Colon (tissue), 2 donors: ENCODE data around the gene PBX4.

Source experiments
- FAIRE-seq: peaks from 2 replicates; lab custom pipeline; 2012; peaks lifted over from hg19 to GRCh38; lab: Jason Lieb, UNC
- donor health status: control.
- donor health status: control.

Gene PBX4

GRCh38 chr19:19539698-19540063 lies 78.8 kb downstream of the PBX4 start:
- FAIRE-seq, result no peak

GRCh38 chr19:19538785-19539166 lies 79.7 kb downstream of the PBX4 start:
- no peak for FAIRE-seq

GRCh38 chr19:19538061-19538784 lies 80.3 kb downstream of the PBX4 start, which contains the start of gene CILP2:
Gene CILP2, plus strand, starts transcription at chr19:19538265. Its CDS starts 85 bp downstream, at chr19:19538350.
- FAIRE-seq, result no peak

- no peak for FAIRE-seq
These were observed 81.1 kb downstream of the PBX4 start for GRCh38 chr19:19537075-19538048.

DNA sequence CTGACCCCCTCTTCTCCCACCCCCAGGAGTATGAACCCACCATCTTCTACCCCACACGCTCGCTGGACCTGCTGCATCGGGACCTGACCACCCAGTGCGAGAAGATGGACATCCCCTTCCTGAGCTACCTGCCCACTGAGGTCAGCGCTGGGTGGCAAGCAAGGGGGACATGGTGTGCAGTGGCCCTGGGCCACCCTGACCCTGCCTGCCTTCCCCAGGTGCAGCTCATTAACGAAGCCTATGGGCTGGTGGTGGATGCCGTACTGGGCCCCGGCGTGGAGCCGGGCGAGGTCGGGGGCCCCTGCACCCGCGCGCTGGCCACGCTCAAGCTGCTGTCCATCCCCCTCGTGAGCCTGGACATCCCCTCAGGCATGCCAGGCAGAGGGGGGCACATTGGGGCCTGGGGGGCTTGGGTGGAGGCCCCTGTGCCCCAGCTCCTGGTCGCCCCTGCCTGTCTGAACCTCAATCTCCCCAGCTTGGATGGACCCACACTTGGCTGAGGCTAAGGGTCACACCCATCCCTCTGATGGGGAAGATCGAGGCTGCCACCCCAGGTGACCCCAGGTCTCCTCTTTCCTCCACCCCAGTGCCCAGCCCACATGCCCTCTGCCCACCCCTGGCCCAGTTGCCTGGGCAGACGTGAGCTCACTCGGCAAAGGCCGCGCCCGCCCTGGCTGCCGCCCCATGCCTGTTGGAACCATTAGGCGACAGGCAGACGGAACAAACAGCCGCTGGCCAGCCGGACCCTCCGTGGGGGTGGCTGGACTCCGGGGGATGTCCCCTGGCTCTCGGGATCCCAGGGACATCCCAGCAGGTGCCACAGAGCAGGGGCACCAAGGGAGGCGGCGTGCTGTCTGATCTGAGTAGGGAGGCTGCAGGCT lies 82.9 kb downstream of the PBX4 start:
- FAIRE-seq, result no peak

- no peak for FAIRE-seq
These were observed 83.8 kb downstream of the PBX4 start for GRCh38 chr19:19534556-19535265.

DNA sequence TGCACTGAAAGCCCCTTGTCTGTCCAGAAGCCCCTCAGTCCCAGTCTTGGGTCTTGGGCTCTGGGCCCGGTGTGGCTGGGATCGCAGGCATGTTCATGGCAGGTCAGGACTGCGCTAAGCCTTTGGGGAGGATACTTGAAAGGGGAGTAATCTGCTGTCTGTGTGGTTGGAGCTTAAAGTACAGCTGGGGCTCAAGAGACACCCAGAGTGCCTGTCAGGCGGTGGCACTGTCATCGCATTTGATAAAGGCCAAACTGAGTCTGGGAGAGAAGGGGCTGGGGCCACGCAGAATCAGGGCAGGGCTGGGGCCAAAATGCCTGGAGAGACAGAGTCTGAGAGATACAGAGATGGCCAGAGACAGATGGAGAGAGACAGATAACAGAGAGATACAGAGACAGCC lies 84.6 kb downstream of the PBX4 start:
- FAIRE-seq, result no peak

- FAIRE-seq, result no peak
These were observed 85.4 kb downstream of the PBX4 start for GRCh38 chr19:19532806-19533701.

- no peak for FAIRE-seq
These were observed 86.3 kb downstream of the PBX4 start for GRCh38 chr19:19531951-19532805.

DNA sequence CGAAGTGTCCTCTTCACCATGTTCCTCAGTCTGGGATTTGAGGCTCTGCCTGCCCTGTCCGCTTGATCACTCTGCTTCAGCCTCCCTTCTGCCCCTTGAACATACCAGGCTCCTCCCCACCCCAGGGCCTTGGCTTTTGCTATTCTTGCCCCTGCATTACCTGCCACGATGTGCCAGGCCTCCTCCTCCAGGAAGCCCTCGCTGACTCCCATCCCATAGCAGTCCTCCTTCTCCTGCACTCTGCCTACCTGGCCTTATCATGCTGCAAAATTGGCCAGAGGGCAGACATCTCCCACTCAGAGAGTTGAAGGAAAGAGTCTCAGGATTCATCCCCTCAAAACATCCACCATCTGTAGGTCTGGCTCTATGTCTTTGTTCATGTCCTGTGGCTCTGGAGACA lies 87.6 kb downstream of the PBX4 start:
- no peak for FAIRE-seq

- FAIRE-seq, result no peak
These were observed 88.1 kb downstream of the PBX4 start for GRCh38 chr19:19530423-19530804.

DNA sequence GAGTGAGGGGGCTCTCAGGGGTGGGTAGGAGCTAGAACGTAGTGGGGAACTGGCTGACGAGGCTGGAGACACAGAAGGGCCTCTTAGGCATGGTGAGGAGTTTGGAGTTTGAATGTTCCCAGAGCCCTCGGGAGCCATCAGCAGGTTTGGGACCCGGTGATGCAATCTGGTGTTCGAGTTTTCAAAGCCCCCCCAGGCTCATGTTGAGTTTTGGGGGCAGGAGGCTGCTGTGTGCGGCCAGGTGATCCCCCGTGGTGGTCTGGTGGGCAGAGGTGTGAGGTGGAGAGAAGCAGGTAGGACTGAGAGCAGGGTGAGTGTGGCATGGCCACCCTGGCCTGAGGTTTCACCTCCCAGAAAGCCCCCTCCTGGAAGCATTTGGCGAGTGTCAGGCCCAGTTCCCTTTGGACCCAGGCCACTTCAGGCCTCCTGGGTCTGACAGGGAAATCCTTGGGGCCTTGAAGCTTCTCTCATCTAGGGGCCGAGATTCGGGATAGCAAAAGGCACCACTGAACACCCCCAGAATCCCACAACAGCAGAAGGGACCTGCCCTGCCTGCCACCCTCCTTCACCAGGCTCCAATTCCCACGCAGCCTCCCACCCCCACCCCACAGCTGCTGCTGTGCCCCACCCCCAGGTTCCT lies 88.6 kb downstream of the PBX4 start:
- FAIRE-seq, result no peak

GRCh38 chr19:19528721-19529490 lies 89.6 kb downstream of the PBX4 start, which contains the start of gene YJEFN3:
Gene YJEFN3, plus strand, starts transcription at chr19:19528911. Its CDS starts 22 bp downstream, at chr19:19528933.
- FAIRE-seq, result no peak

DNA sequence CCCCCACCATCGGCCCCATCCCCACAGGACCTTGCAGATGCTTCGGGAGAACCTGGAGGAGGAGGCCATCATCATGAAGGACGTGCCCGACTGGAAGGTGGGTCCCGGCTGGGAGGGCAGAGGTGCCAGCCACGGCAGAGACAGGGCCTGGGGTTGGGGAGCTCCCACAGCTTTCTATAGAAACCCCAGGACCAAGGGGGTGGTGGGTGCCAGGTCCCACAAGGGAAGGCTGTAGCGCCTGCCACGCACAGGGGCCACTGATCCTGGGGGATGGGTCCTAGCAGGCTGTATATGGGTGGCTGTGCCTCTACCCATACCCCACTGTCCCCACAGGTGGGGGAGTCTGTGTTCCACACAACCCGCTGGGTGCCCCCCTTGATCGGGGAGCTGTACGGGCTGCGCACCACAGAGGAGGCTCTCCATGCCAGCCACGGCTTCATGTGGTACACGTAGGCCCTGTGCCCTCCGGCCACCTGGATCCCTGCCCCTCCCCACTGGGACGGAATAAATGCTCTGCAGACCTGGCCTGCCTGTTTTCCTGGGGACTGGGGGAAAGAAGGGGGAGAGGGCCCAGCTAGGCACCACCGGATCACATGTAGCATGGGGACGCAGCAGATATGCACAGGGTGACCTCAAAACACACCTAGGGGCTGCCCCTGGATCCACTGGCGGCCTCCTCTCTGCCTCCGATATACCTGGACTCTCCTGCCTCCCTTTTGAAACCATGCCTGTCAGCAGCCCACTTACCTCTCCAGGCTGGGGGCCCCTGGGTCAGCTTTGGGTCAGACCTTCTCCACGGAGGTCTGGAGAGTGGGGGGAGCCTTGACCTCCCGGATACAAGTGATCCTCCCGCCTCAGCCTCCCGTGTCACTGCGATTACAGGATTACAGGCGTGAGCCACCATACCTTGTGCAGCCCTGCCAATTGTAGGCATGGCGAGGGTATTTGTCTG lies 90.5 kb downstream of the PBX4 start:
- FAIRE-seq, result no peak

DNA sequence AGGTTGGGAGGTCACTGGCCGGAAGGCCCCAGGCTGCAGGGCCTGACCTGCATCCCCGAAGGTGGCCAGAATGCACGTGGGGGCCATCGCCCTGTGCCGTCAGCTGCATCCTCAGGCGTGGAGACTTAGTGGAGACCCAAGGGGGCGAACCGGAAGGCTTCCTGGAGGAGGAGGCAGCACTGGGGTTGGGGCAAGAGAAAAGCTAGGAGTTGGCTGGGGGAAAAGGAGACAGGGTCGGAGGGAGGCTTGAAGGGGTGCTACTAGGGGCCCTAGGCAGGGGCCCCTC lies 91.2 kb downstream of the PBX4 start:
- FAIRE-seq, result no peak

- FAIRE-seq, result no peak
These were observed 91.7 kb downstream of the PBX4 start for GRCh38 chr19:19526581-19527370.
